Measurements from ENCODE around the gene ASTN1.

ASTN1 gene

DNA sequence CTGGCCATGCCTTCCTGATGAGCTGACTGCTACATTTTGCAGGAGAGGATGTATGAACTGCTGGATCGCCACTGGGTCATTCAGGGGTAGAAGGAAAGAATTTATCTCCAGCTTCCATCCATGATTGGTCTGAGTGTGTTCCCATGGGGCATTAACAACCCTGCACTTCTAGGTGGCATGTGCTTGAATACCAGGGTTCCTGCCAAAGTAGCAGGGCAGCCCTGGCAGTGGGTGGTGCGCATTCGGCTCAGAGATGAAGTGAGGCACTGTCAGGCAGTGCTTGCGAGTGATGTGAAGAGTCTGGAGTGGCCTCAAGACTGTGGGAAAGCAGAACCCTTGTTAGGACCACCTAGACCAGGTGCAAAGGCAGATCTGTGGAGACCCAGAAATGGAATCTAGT, 294.9 kb downstream of the ASTN1 start:
- DNase-seq = no peak

DNA sequence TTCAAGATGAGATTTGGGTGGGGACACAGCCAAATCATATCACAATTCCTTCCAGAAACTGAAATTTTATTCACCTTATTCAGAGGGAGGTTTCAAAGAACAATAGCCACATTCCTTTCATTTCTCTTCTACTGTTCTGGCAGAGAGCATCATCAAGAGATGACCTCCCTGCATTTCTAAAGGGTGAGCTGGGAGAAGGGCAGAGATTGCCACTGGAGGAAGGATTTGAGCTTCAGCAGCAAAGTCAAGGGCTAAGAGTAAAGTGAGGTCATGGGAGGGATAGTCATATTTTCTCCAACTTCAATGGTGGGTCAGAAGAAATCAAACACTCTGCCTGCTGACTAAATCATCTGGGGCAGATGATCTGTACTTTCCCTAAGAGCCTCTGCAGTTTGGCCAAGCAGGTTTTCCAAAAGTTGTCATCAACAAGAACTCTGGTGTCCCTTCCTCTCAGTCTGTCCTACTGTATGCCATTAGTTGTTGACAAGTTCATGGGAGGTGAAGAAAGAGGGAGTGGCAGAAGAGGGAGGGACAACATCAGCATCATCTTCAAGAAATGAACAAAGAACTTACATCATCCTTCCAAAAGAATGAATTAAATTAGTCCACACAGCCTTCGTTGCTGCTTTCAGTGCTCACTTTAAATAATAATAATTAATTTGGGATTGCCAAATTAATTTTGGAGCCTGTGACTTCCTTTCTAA, 298.3 kb downstream of the ASTN1 start:
- no peak for DNase-seq

- no peak for DNase-seq
These were observed 300.3 kb downstream of the ASTN1 start for GRCh38 chr1:176864211-176864610.

DNA sequence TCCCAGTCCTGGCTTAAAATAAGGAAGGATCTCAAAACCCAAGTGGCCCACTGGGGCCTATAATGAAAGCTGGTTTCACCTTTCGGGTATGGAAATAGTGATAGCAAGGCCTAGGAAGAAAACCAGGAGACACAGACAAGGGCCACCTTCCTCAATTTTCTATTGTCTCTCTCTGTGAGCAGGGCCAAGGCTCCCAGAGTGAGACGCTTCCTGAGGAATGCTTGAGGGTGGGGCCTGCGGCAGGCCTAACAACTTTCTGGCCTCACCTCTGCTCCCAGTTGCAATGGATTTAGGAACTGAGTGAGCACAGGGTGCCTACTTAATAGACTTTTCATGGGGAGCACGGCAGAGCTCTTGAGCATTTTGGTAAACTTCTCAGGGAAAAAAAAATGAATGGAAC, 300.9 kb downstream of the ASTN1 start:
- DNase-seq = no peak

- DNase-seq = no peak
These were observed 306.0 kb downstream of the ASTN1 start for GRCh38 chr1:176858433-176858916.

- DNase-seq = no peak
These were observed 306.9 kb downstream of the ASTN1 start for GRCh38 chr1:176857632-176858031.

GRCh38 chr1:176854758-176855745, 309.5 kb downstream of the ASTN1 start:
- no peak for DNase-seq

GRCh38 chr1:176854121-176854520, 310.4 kb downstream of the ASTN1 start:
- no peak for DNase-seq

GRCh38 chr1:176853503-176853902, 311.0 kb downstream of the ASTN1 start:
- no peak for DNase-seq

DNA sequence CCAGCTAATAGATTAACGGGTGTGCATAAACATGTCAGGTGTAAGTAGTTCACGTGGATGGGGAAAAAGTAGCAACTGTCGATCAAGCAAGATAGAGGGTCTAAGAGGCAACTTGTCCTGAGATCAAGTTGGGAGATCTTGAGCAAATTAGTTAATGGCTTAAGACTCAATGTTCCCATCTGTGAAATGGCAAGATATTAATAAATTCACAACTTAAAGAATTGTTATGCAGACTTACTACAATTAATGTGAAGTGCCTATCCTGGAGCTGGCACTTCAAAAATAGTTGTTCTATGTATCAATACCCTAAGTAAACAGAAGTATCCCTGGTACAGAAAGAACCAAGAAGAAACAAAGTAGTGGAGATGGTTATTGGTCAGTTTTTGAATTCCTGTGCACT, 312.4 kb downstream of the ASTN1 start:
- no peak for DNase-seq

- DNase-seq = no peak
These were observed 313.6 kb downstream of the ASTN1 start for GRCh38 chr1:176850871-176851270.

GRCh38 chr1:176849281-176849680, 315.2 kb downstream of the ASTN1 start:
- no peak for DNase-seq

- DNase-seq = no peak
These were observed 317.5 kb downstream of the ASTN1 start for GRCh38 chr1:176847052-176847451.

GRCh38 chr1:176843352-176844297, 320.9 kb downstream of the ASTN1 start:
- no peak for DNase-seq

DNA sequence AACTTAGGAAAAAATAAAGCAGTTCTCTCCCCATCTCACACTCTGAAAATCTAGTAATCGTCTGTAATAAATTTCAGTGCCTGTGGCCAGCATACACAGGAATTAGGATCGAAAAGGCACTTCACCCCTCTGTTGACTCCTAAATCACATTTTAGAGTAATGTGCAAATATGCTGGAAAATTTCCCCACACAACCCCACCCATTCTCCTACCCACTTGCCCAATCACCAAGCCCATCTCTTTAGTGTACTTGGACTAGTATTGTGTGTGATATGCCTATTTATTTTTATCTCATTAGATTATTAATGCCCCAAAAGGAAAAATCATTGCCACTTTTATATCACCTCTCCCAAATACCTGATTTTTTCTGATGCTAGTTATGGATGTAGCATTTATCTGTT, 323.3 kb downstream of the ASTN1 start:
- DNase-seq = no peak

DNA sequence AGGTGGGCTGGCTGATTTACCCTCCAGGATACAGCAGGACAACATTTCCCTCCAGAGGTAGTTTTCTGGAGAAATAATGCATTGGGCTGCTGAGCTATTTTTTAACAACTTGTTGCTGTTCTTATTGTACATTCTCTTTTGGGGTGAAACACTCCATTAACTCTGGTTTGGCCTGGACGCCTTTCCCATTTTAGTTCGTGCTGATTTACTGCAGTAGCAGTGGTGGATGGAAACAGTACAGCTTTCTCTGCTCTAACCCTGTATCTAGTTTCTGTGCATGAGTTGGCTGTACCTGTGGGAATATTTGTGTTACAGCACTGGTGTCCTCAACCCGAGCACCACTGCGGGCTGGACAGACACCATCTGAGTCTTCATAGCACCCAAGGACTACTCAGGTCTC, 325.3 kb downstream of the ASTN1 start:
- DNase-seq = no peak

DNA sequence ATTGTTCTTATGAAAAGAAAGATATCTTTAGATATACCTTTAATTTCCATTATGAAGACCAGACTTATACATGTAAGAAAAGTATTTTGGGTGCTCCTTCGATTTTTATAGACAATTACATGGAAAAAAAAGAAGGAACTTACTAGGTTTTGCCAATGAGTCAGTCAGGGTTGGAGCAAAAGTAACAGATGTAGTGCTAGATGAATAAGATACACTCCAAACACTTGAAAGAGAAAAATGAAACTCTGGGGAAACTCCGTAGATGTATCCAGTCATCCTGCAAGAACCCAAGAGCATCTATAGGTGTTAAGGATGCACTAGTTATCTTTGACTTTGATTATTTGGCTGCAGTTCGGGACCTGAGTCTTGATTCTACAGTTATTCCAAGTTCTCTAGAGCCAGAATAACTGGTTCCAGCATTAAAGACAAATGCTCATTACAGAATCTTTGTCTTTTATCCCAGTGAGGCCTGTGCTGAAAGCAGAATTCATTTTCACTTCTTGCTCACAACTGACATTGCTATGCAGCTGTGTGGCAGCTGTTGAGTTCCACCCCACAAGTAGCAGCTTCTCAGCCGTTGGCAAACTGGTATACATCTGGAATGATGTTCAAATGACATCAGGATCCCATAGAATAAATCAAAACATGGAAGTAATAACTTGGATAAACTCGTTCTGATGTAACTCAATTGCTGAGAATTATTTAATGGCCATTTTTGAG, 326.1 kb downstream of the ASTN1 start:
- no peak for DNase-seq

GRCh38 chr1:176837708-176838107, 326.8 kb downstream of the ASTN1 start:
- DNase-seq = no peak

DNA sequence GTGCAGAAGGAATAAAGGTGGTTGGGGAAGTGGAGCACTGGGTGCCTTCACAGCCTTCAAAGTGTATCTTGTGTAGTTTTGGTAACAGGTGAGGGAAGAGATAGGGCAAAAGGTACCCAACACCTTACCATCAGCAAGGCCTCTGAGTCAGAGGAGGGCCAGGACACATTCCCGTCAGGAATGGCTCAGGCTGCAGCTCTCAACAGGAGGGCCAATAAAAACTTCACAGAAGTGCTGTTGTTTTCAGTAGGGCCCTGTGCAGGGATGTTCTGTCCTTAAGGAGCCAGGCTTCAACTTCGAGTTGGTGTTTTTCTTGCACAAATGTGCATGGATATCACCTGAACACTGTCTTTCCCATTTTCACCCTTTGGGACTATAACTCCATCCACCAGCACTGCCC, 333.4 kb downstream of the ASTN1 start:
- DNase-seq = no peak

DNA sequence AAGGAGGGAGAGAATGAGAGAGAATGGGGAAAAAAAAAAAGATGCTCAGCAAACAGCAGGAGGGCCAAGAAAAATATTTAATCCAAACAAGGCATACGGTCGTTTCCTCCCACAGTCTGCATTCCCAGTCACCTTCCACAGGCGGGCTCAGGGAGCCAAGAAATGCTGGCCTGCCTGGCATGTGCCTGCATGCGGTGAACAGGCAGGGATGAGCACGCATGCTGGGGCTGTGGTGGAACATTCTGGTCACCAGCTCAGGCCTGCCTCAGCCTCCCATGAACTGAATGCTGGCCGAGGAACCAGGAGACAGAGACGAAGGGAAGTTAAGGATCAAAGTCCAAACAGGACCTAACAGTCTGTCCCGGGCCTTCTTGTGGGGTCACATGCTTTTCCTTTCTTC, 335.3 kb downstream of the ASTN1 start:
- DNase-seq = no peak

DNA sequence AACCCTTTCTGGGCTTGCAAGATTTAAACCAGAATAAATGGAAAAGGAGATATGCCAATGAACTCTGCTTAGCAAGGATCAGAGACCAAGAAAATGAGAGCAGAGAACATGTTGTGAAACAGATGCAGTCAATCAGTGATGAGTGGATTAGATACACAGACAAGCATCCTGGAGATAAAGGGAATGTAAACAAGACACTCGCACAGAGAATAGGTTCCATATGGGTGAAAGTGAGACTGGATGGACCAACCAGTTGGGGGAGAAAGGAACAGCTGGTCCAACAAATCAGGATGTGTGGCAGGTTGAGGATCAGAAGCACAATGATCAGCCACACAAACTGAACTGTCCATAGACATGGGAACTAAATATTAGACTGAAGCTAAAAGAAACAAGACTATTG, 338.2 kb downstream of the ASTN1 start:
- no peak for DNase-seq

DNA sequence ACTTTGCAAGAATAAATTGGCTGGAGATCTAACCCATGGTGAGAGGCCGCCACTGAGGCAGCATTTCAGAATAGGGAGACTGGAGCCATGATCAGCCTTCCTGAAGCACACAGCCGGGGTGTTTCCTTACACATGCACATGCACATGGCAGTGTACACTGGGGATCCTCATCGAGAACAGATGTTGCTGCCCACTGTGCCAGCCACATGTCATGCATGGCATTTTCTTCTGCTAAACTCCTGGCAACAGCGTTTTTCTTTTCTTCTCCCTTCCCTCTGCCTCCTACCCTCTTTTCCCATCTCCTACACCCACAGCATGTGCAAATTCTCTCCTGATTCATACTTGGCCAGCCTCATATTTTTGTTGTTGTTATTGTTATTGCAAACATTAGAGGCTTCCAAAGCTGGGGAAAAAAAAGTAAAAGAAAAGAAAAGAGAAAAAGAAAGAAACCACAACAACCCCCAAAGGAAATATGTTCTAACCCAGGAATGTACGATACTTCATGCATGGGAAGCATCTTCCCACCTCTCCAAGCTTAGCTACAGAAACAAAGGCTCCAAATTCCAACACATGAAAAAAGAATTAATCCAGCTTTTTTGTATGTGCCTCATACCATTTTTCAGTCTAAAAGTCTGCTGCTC, 344.0 kb downstream of the ASTN1 start:
- no peak for DNase-seq

All from activated CD4-positive, alpha-beta T cell treated with anti-CD3 and anti-CD28 coated beads for 4 hours (primary cell).